MCF 10A (cell line): ENCODE results near the gene SSBP4. TPM values are rescaled to one million over a fixed set of nuclear protein-coding genes. Genes with fewer than 3 reads are reported as not detected.
A peak's percentile ranks its signal among the peaks of the same experiment; 100 is the strongest.

ENCODE experiments used
- BruUV-seq: library from RNA; stranded (reverse); fragments of 400-500 nt; replicated peaks from 2 replicates; lab custom pipeline; 2021; lab: Mats Ljungman, UMichigan
- CTCF ChIA-PET: fragments of 300-600 bp; sonication (Branson Sonifier 250); formaldehyde crosslinking; extraction: SDS; loops from one replicate; lab custom pipeline; 2021; ENCODE audit warnings: antibody characterized with exemption, inconsistent platforms; lab: Yijun Ruan, JAX
- POLR2A ChIA-PET: fragments of 300-600, 350-650 bp; sonication (Branson Sonifier 250); formaldehyde crosslinking; extraction: SDS; loops from one replicate; lab custom pipeline; 2020; ENCODE audit warnings: antibody characterized with exemption, inconsistent platforms; lab: Yijun Ruan, JAX
- DNase-seq: peaks from one replicate; pipeline ENCODE4 v3.0.0-alpha.2; 2018; ENCODE audit not compliant: unreplicated experiment
- H3K27ac Mint-ChIP-seq: one replicate; pipeline ENCODE4 v1.8.0; 2022; ENCODE audit warnings: mild to moderate bottlenecking, low read depth, mixed read lengths; ENCODE audit not compliant: unreplicated experiment
- H3K27me3 Mint-ChIP-seq: one replicate; pipeline ENCODE4 v1.8.0; 2022; ENCODE audit warnings: mixed read lengths; ENCODE audit not compliant: insufficient read depth, unreplicated experiment
- H3K36me3 Mint-ChIP-seq: one replicate; pipeline ENCODE4 v1.8.0; 2022; ENCODE audit warnings: mild to moderate bottlenecking, moderate library complexity, mixed read lengths; ENCODE audit not compliant: insufficient read depth, unreplicated experiment
- H3K4me1 Mint-ChIP-seq: one replicate; pipeline ENCODE4 v1.8.0; 2022; ENCODE audit warnings: mixed read lengths; ENCODE audit not compliant: insufficient read depth, unreplicated experiment
- H3K4me3 Mint-ChIP-seq: one replicate; pipeline ENCODE4 v1.8.0; 2022; ENCODE audit warnings: mild to moderate bottlenecking, moderate library complexity, mixed read lengths; ENCODE audit not compliant: unreplicated experiment
- H3K9me3 Mint-ChIP-seq: one replicate; pipeline ENCODE4 v1.8.0; 2022; ENCODE audit warnings: mixed read lengths; ENCODE audit not compliant: unreplicated experiment
- CTCF ChIP-seq: fragments of 200-600 bp; IDR thresholded peaks from one replicate; pipeline ENCODE4 v1.8.0; 2022; ENCODE audit warnings: antibody characterized with exemption, mild to moderate bottlenecking; ENCODE audit not compliant: unreplicated experiment
- intact Hi-C: fragments of 100-400 bp; cut with micrococcal nuclease; formaldehyde crosslinking; loops from 2 replicates; pipeline ENCODE4 v1.14.1; 2022
- total RNA-seq: library from RNA; stranded (reverse); gene quantifications from 2 replicates; pipeline ENCODE4 v1.2.3, GENCODE V29; 2022

Gene SSBP4
- total RNA-seq, 1 experiment from 2014 or later: 26.3 TPM

DNA sequence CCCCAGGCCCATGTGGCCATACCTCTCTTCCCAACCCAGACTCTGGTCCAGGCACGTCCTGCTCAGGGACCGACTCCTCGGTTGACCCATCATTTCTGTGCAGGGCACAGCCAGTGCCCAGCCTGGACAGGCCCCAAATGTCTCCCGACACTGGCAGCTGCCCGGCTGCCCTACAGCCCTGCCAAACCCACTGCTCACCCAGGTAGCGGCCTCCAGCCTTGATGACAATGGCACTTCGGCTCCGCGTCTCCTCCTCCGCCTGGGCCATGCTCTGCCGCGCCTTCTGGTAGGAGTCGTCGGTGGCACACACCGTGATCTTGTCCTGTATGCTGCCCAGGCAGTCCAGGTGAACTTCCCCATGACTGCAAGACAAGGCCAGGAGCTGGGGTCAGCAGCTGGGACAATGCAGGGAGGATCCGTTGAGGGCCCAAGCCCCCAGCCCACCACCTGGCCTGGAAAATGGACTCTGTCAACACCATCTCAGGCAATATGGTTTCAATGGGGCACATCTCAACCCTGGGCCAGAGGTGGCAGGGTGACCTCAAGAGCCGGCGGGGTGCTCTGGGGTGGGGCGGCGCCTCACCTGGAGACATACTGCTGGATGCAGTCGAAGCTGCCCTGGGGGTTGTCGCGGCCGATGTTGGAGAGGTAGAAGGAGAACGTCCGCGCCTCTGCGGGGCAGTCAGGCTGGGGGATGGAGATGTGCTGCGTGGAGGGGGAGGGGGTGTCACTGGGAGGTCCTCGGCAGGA is 46.2 kb downstream of the SSBP4 start:
- no peaks in the 10 kb centered on the region for H3K27me3 Mint-ChIP-seq
- ChIA-PET POLR2A (no interaction called here), CTCF (interaction anchor here (0.6 to 5.3 kb wide), 3 partner anchors 14 to 107 kb away, joined by 3 to 59 read pairs (median 9); no protein-coding TSS in a partner anchor)
- peak overlapping the region; percentile 27 for H3K27ac Mint-ChIP-seq
- H3K4me1 Mint-ChIP-seq: peaks cover 35% of the 10 kb centered on the region
- no peak for TF ChIP-seq CTCF
- no peak for DNase-seq
- peaks cover 32% of the 10 kb centered on the region for H3K36me3 Mint-ChIP-seq
- no peaks in the 10 kb centered on the region for H3K9me3 Mint-ChIP-seq
- intact Hi-C loops: no loop called here
- BruUV-seq: no TSS peak
- no peak overlapping the region for H3K4me3 Mint-ChIP-seq

GRCh38 chr19:18465964-18466339 is 46.8 kb downstream of the SSBP4 start:
- H3K27me3 Mint-ChIP-seq: no peaks in the 10 kb centered on the region
- POLR2A ChIA-PET: no interaction called here
- H3K4me3 Mint-ChIP-seq: no peak overlapping the region
- BruUV-seq: no TSS peak
- no peak for TF ChIP-seq CTCF
- peaks cover 28% of the 10 kb centered on the region for H3K36me3 Mint-ChIP-seq
- H3K27ac Mint-ChIP-seq: no peak overlapping the region
- H3K4me1 Mint-ChIP-seq: peaks cover 30% of the 10 kb centered on the region
- CTCF ChIA-PET: interaction anchor here (0.7 to 2.6 kb wide), 6 partner anchors 13 to 78 kb away, joined by 3 to 9 read pairs (median 4); partner anchors contain the start of gene SSBP4
- DNase-seq: no peak
- H3K9me3 Mint-ChIP-seq: no peaks in the 10 kb centered on the region
- intact Hi-C loops: no loop called here

GRCh38 chr19:18466354-18466753 is 47.2 kb downstream of the SSBP4 start:
- DNase-seq: no peak
- H3K4me1 Mint-ChIP-seq: peaks cover 28% of the 10 kb centered on the region

More at GRCh38 chr19:18466354-18466753, 47.2 kb downstream of the SSBP4 start:
- BruUV-seq: no TSS peak
- no peaks in the 10 kb centered on the region for H3K9me3 Mint-ChIP-seq
- no peak overlapping the region for H3K27ac Mint-ChIP-seq
- no peaks in the 10 kb centered on the region for H3K27me3 Mint-ChIP-seq
- no peak for TF ChIP-seq CTCF
- H3K36me3 Mint-ChIP-seq: peaks cover 28% of the 10 kb centered on the region
- intact Hi-C loops: no loop called here
- CTCF ChIA-PET: interaction anchor here (0.6 to 2.6 kb wide), 8 partner anchors 12 to 559 kb away, joined by 3 to 9 read pairs (median 4); partner anchors contain the start of gene SSBP4
- POLR2A ChIA-PET: interaction anchor here (0.7 kb wide), 1 partner anchor 93 kb away, joined by 3 read pairs; no protein-coding TSS in a partner anchor
- no peak overlapping the region for H3K4me3 Mint-ChIP-seq
